Nephron progenitor cell (in vitro differentiated cells): ENCODE results near the gene SPOP.

Experiments
- DNase-seq: peaks from one replicate; pipeline ENCODE4 v3.0.0; 2021
- H3K27ac Mint-ChIP-seq: 2 replicates; pipeline ENCODE4 v1.8.0; 2021; ENCODE audit warnings: mild to moderate bottlenecking, moderate library complexity, mixed read lengths
- H3K27me3 Mint-ChIP-seq: 2 replicates; pipeline ENCODE4 v1.8.0; 2021; ENCODE audit warnings: mild to moderate bottlenecking, low read depth, mixed read lengths; ENCODE audit not compliant: poor library complexity
- H3K36me3 Mint-ChIP-seq: 2 replicates; pipeline ENCODE4 v1.8.0; 2021; ENCODE audit warnings: low read depth, mixed read lengths
- H3K4me1 Mint-ChIP-seq: 2 replicates; pipeline ENCODE4 v1.8.0; 2021; ENCODE audit warnings: mixed read lengths
- H3K4me3 Mint-ChIP-seq: 2 replicates; pipeline ENCODE4 v1.8.0; 2021; ENCODE audit warnings: mild to moderate bottlenecking, moderate library complexity, mixed read lengths
- H3K9me3 Mint-ChIP-seq: 2 replicates; pipeline ENCODE4 v1.8.0; 2021; ENCODE audit warnings: mild to moderate bottlenecking, moderate library complexity, mixed read lengths
- CTCF ChIP-seq: fragments of 200-600 bp; sonication (generic); IDR thresholded peaks from 2 replicates; pipeline ENCODE4 v1.5.0; 2021; ENCODE audit warnings: antibody characterized with exemption

Gene SPOP

GRCh38 chr17:49610883-49611584 lies 66.9 kb downstream of the SPOP start:
- Mint-ChIP-seq H3K27me3 (no peaks in the 10 kb centered on the region), H3K4me1 (peaks cover 13% of the 10 kb centered on the region), H3K36me3 (peaks cover 43% of the 10 kb centered on the region), H3K4me3 (no peak overlapping the region), H3K27ac (peak overlapping the region; percentile 53), H3K9me3 (no peaks in the 10 kb centered on the region)
- DNase-seq = no peak
- TF ChIP-seq CTCF = no peak

GRCh38 chr17:49604314-49604869 lies 73.5 kb downstream of the SPOP start:
- H3K4me3 Mint-ChIP-seq = no peak overlapping the region
- no peaks in the 10 kb centered on the region for H3K9me3 Mint-ChIP-seq
- peaks cover 58% of the 10 kb centered on the region for H3K36me3 Mint-ChIP-seq
- DNase-seq = no peak
- H3K27me3 Mint-ChIP-seq = no peaks in the 10 kb centered on the region
- TF ChIP-seq CTCF = no peak
- peaks cover 8% of the 10 kb centered on the region for H3K4me1 Mint-ChIP-seq
- peak overlapping the region; percentile 47 for H3K27ac Mint-ChIP-seq

- no peak for DNase-seq
- Mint-ChIP-seq H3K27me3 (no peaks in the 10 kb centered on the region), H3K4me1 (peaks cover 8% of the 10 kb centered on the region), H3K27ac (no peak overlapping the region), H3K36me3 (peaks cover 59% of the 10 kb centered on the region), H3K9me3 (no peaks in the 10 kb centered on the region), H3K4me3 (no peak overlapping the region)
- TF ChIP-seq CTCF = no peak
These were observed 74.2 kb downstream of the SPOP start for GRCh38 chr17:49603720-49604119.

GRCh38 chr17:49603238-49603637 lies 74.7 kb downstream of the SPOP start:
- Mint-ChIP-seq H3K27me3 (no peaks in the 10 kb centered on the region), H3K4me1 (peaks cover 8% of the 10 kb centered on the region), H3K4me3 (no peak overlapping the region), H3K36me3 (peaks cover 61% of the 10 kb centered on the region), H3K27ac (no peak overlapping the region), H3K9me3 (no peaks in the 10 kb centered on the region)
- TF ChIP-seq CTCF = no peak
- DNase-seq = no peak

GRCh38 chr17:49602783-49603182 lies 75.1 kb downstream of the SPOP start:
- H3K9me3 Mint-ChIP-seq = no peaks in the 10 kb centered on the region
- no peak overlapping the region for H3K4me3 Mint-ChIP-seq
- peak overlapping the region; percentile 37 for H3K27ac Mint-ChIP-seq
- H3K36me3 Mint-ChIP-seq = peaks cover 65% of the 10 kb centered on the region
- no peak for TF ChIP-seq CTCF
- no peak for DNase-seq
- H3K4me1 Mint-ChIP-seq = peaks cover 8% of the 10 kb centered on the region
- H3K27me3 Mint-ChIP-seq = no peaks in the 10 kb centered on the region

- H3K9me3 Mint-ChIP-seq = no peaks in the 10 kb centered on the region
- no peak for TF ChIP-seq CTCF
These were observed 76.9 kb downstream of the SPOP start for GRCh38 chr17:49600949-49601348.

More at GRCh38 chr17:49600949-49601348, 76.9 kb downstream of the SPOP start:
- Mint-ChIP-seq H3K36me3 (peaks cover 72% of the 10 kb centered on the region), H3K27ac (no peak overlapping the region), H3K4me3 (no peak overlapping the region), H3K4me1 (peaks cover 15% of the 10 kb centered on the region), H3K27me3 (no peaks in the 10 kb centered on the region)
- no peak for DNase-seq
